B cell (primary cell): Measurements from ENCODE around the gene ZNF304. TPM values are rescaled to one million over a fixed set of nuclear protein-coding genes. Genes with fewer than 3 reads are reported as not detected.

ENCODE experiments used
- ATAC-seq: fragments of 200-7000 bp; cut with Tn5 transposase; one replicate; pipeline ENCODE4 v1.10.0; 2021; ENCODE audit warnings: low read depth, mild to moderate bottlenecking, moderate number of reproducible peaks, moderate library complexity
- CTCF ChIA-PET: fragments of 350-600 bp; sonication (Branson Sonifier 250); formaldehyde crosslinking; loops from one replicate; lab custom pipeline; 2021; ENCODE audit warnings: antibody characterized with exemption, inconsistent platforms; lab: Charles Lee
- POLR2A ChIA-PET: fragments of 350-600 bp; sonication (Branson Sonifier 250); formaldehyde crosslinking; loops from one replicate; lab custom pipeline; 2021; ENCODE audit warnings: antibody characterized with exemption; lab: Charles Lee
- DNase-seq: peaks from one replicate; pipeline ENCODE4 v3.0.0; 2013
- H2AFZ ChIP-seq: 2 replicates; pipeline ENCODE4 v1.6.1; 2012; ENCODE audit warnings: mild to moderate bottlenecking, low read depth, low read length; ENCODE audit not compliant: insufficient read depth, poor library complexity, severe bottlenecking
- H3K27ac ChIP-seq, 2 donors: 1 replicate in 1 of 2; 2 replicates in 1 of 2; pipeline ENCODE4 v1.5.1; 2012 to 2013; ENCODE audit warnings: low read length in 2 of 2, mild to moderate bottlenecking in 2 of 2, moderate library complexity in 1 of 2
- H3K27me3 ChIP-seq, 4 experiments: fragments of 200-600 bp in 1 of 4; sonication (generic) in 1 of 4; replicated peaks in 1 of 4; 1 replicate in 2 of 4; 2 replicates in 2 of 4; pipeline versions ENCODE4 v1.6.1 to v1.7.0; 2013 to 2016; ENCODE audit warnings: low read length in 3 of 4, mild to moderate bottlenecking in 2 of 4, mixed read lengths in 1 of 4, moderate library complexity in 1 of 4; ENCODE audit not compliant: insufficient read depth in 4 of 4, control insufficient read depth in 3 of 4; ENCODE audit errors: control extremely low read depth in 1 of 4
- H3K36me3 ChIP-seq, 2 experiments: replicated peaks in 1 of 2; 1 replicate in 1 of 2; 2 replicates in 1 of 2; pipeline versions ENCODE4 v1.6.1 to v1.7.1; 2013; ENCODE audit warnings: low read length in 1 of 2; ENCODE audit not compliant: insufficient read depth in 2 of 2, control insufficient read depth in 1 of 2; ENCODE audit errors: control extremely low read depth in 1 of 2, extremely low read depth in 1 of 2
- H3K4me1 ChIP-seq, 2 donors: fragments of 200-600 bp in 1 of 2; sonication (generic) in 1 of 2; 1 replicate in 1 of 2; 2 replicates in 1 of 2; pipeline versions ENCODE4 v1.5.1 to v1.6.1; 2013 to 2017; ENCODE audit warnings: low read length in 2 of 2; ENCODE audit not compliant: control insufficient read depth in 2 of 2, insufficient read depth in 2 of 2
- H3K4me2 ChIP-seq: replicated peaks from 2 replicates; pipeline ENCODE3; 2012; ENCODE audit warnings: mild to moderate bottlenecking, low read depth, low read length; ENCODE audit not compliant: poor library complexity, severe bottlenecking
- H3K4me3 ChIP-seq, 5 experiments: fragments of 200-600 bp in 1 of 5; sonication (generic) in 1 of 5; 1 replicate in 3 of 5; 2 replicates in 2 of 5; pipeline versions ENCODE4 v1.5.1 to v1.7.0; 2011 to 2016; ENCODE audit warnings: low read length in 4 of 5, mild to moderate bottlenecking in 4 of 5, low read depth in 2 of 5, control low read depth in 1 of 5, moderate library complexity in 1 of 5; ENCODE audit not compliant: insufficient read depth in 1 of 5; ENCODE audit errors: control extremely low read depth in 1 of 5, extremely low read depth in 1 of 5
- H3K79me2 ChIP-seq: fragments of 200-600 bp; sonication (generic); one replicate; pipeline ENCODE4 v1.6.0; 2016; ENCODE audit warnings: low read length; ENCODE audit not compliant: control insufficient read depth, insufficient read depth
- H3K9ac ChIP-seq: fragments of 200-600 bp; sonication (generic); 2 replicates; pipeline ENCODE4 v1.6.1; 2017; ENCODE audit warnings: mild to moderate bottlenecking, low read length, moderate library complexity
- H3K9me3 ChIP-seq, 3 donors: one replicate each; pipeline versions ENCODE4 v1.6.1 to v1.7.1; 2013; ENCODE audit warnings: low read length in 2 of 3; ENCODE audit not compliant: control insufficient read depth in 2 of 3, insufficient read depth in 1 of 3; ENCODE audit errors: control extremely low read depth in 1 of 3
- H4K20me1 ChIP-seq: 2 replicates; pipeline ENCODE4 v1.6.0; 2012; ENCODE audit warnings: mild to moderate bottlenecking, low read length; ENCODE audit not compliant: insufficient read depth, control insufficient read depth, poor library complexity, severe bottlenecking
- H3K27ac Mint-ChIP-seq: one replicate; pipeline ENCODE4 v1.8.0; 2021; ENCODE audit warnings: mixed read lengths
- H3K27me3 Mint-ChIP-seq: one replicate; pipeline ENCODE4 v1.8.0; 2021; ENCODE audit warnings: mixed read lengths
- H3K4me1 Mint-ChIP-seq: one replicate; pipeline ENCODE4 v1.8.0; 2021; ENCODE audit warnings: mixed read lengths
- H3K4me3 Mint-ChIP-seq: one replicate; pipeline ENCODE4 v1.8.0; 2021; ENCODE audit warnings: mixed read lengths
- H3K9me3 Mint-ChIP-seq: one replicate; pipeline ENCODE4 v1.8.0; 2022; ENCODE audit warnings: mixed read lengths; ENCODE audit not compliant: insufficient read depth
- EZH2 ChIP-seq: IDR thresholded peaks from 2 replicates; pipeline ENCODE4 v1.6.1; 2012; ENCODE audit warnings: borderline replicate concordance, low read depth, mild to moderate bottlenecking, moderate library complexity, low read length; ENCODE audit not compliant: insufficient read depth, poor library complexity, severe bottlenecking
- whole genome bisulfite sequencing: methylation state at CpG from one replicate; pipeline ENCODE4 v1.1.5; 2013; ENCODE audit warnings: missing lambda C conversion rate; ENCODE audit not compliant: insufficient coverage; 5-methylcytosine and 5-hydroxymethylcytosine counted together
- intact Hi-C: fragments of 100-400 bp; cut with micrococcal nuclease; formaldehyde crosslinking; loops from one replicate; pipeline ENCODE4 v1.10.0; 2022
- polyA plus RNA-seq: library from polyadenylated mRNA; depleted of rRNA; stranded (reverse); fragments of >200 nt; gene quantifications from 2 replicates; pipeline ENCODE4 v1.2.3, GENCODE V29; 2012
- total RNA-seq, 2 donors: library from RNA; stranded (reverse); fragments of 120-200 nt in 1 of 2; gene quantifications; 1 replicate in 1 of 2; 2 replicates in 1 of 2; pipeline versions ENCODE4 v1.2.3 to v1.2.4, GENCODE V29; 2013 to 2022
- TF ChIP-seq, protein P1 (sequence below): fragments of 200-600 bp; IDR thresholded peaks from one replicate; pipeline ENCODE4 v1.8.0; 2022; ENCODE audit warnings: antibody characterized with exemption, mild to moderate bottlenecking

ZNF304 gene
- total and polyA plus RNA-seq, 2 donors (not counting 1 experiment from before 2014, with no cell fraction given): 5.0 to 16.2 TPM

DNA sequence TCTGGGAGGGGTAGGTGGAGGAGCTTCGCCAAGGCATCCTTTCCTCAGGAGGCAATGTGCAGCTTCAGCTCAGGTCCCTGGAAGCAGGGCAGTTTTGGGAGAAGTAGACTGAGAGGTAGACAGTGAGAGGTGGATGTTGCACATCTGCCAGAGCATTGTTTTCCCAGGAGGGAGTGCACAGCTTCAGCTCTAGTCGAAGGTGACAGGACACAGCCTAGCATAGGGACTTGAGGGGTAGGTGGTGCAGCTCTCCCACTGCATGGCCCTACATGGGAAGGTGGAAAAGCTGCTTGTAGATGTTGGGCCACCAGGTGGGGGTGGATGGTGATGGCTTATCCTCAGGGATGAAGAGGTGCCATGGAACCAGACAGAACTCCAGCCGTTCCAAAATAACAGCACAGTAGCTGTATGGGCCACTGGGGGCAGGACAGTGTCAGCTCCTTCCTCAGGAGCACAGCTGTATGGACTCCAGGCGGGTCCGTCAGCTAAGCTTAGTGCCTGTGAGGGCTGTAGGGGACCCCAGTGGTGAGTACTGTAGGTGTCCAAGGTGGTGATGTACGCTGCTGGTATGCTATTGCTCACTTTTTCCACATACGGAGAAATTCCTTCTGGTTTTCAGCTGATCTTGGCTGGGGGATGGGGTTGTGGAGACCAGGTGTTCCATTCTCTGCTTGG lies 48.2 kb upstream of the ZNF304 start:
- H3K79me2 ChIP-seq: peaks cover 50% of the 10 kb centered on the region
- DNase-seq (no peak), ATAC-seq (no peak)
- Mint-ChIP-seq H3K27me3 (no peaks in the 10 kb centered on the region), H3K9me3 (peaks cover 1% of the 10 kb centered on the region), H3K4me1 (peaks cover 12% of the 10 kb centered on the region), H3K4me3 (no peak overlapping the region), H3K27ac (no peak overlapping the region)
- no peaks in the 10 kb centered on the region for H3K9me3 ChIP-seq
- no peak overlapping the region for H3K4me3 ChIP-seq
- no peak overlapping the region for H3K27ac ChIP-seq
- no peak for TF ChIP-seq EZH2
- TF ChIP-seq, protein P1, sequence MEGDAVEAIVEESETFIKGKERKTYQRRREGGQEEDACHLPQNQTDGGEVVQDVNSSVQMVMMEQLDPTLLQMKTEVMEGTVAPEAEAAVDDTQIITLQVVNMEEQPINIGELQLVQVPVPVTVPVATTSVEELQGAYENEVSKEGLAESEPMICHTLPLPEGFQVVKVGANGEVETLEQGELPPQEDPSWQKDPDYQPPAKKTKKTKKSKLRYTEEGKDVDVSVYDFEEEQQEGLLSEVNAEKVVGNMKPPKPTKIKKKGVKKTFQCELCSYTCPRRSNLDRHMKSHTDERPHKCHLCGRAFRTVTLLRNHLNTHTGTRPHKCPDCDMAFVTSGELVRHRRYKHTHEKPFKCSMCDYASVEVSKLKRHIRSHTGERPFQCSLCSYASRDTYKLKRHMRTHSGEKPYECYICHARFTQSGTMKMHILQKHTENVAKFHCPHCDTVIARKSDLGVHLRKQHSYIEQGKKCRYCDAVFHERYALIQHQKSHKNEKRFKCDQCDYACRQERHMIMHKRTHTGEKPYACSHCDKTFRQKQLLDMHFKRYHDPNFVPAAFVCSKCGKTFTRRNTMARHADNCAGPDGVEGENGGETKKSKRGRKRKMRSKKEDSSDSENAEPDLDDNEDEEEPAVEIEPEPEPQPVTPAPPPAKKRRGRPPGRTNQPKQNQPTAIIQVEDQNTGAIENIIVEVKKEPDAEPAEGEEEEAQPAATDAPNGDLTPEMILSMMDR: no peak
- WGBS: 91% methylated on average over 7 of the region's 7 CpGs
- H3K36me3 ChIP-seq: peaks cover 0 to 23% of the 10 kb centered on the region in 2 experiments
- peaks cover 25% of the 10 kb centered on the region for H4K20me1 ChIP-seq
- no peak overlapping the region for H2AFZ ChIP-seq
- H3K4me2 ChIP-seq: no peak overlapping the region
- no peak overlapping the region for H3K9ac ChIP-seq
- intact Hi-C loops: no loop called here
- ChIA-PET CTCF (interaction anchor here (0.6 kb wide), 1 partner anchor 433 kb away, joined by 6 read pairs; no protein-coding TSS in a partner anchor), POLR2A (interaction anchor here (0.6 to 1.0 kb wide), 3 partner anchors 15 to 62 kb away, joined by 3 to 10 read pairs (median 6); partner anchors contain the start of genes ZNF460 and ZNF805)
- no peaks in the 10 kb centered on the region for H3K4me1 ChIP-seq
- no peaks in the 10 kb centered on the region for H3K27me3 ChIP-seq

DNA sequence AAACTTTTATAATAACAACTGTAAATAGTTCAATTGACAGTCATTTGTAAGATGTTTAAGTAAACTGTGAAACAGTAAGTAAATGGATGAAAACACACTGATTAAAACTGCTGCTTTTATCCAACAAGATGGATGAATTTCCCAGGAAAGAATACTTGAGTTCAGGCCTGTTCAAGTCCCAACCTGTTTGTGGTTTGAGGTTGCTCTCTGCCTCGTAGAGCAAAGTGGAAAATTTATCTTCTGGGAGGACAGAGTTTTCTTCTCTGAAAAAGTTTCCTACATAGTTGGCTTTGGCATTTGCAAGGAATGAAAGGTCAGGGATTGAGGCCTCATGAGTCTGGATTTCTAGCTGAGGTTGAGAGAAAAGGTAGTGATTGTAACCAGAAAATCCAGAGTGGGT lies 46.0 kb upstream of the ZNF304 start:
- Histone ChIP-seq H2AFZ (no peak overlapping the region), H3K79me2 (peaks cover 39% of the 10 kb centered on the region), H3K27ac (no peak overlapping the region), H3K9ac (no peak overlapping the region), H3K4me2 (no peak overlapping the region), H4K20me1 (peaks cover 25% of the 10 kb centered on the region), H3K36me3 (peaks cover 0 to 18% of the 10 kb centered on the region in 2 experiments), H3K9me3 (peaks cover 0 to 2% (median 0%) of the 10 kb centered on the region in 3 donors), H3K4me3 (no peak overlapping the region), H3K27me3 (no peaks in the 10 kb centered on the region), H3K4me1 (no peaks in the 10 kb centered on the region)
- intact Hi-C loops: no loop called here
- ChIA-PET POLR2A (interaction anchor here (0.6 kb wide), 1 partner anchor 1216 kb away, joined by 3 read pairs; no protein-coding TSS in a partner anchor), CTCF (no interaction called here)
- ATAC-seq: no peak
- H3K4me1 Mint-ChIP-seq: peaks cover 9% of the 10 kb centered on the region
- H3K4me3 Mint-ChIP-seq: no peak overlapping the region
- TF ChIP-seq, protein P1: no peak
- no peak for TF ChIP-seq EZH2
- H3K27me3 Mint-ChIP-seq: no peaks in the 10 kb centered on the region
- 0% methylated on average over 1 of the region's 1 CpG for WGBS
- DNase-seq: no peak
- H3K9me3 Mint-ChIP-seq: no peaks in the 10 kb centered on the region
- H3K27ac Mint-ChIP-seq: no peak overlapping the region
